Stimulated activated CD8-positive, alpha-beta memory T cell treated with anti-CD3 and anti-CD28 coated beads, Interleukin-7, amount 100 ng/mL, for 24 hours (primary cell): ENCODE measurements around the gene UNC5B.

Source experiments
- DNase-seq: peaks from one replicate; pipeline ENCODE4 v3.0.0-alpha.2; 2020; ENCODE audit warnings: low read depth

The UNC5B gene

GRCh38 chr10:71344154-71344925, 132.0 kb downstream of the UNC5B start:
- DNase-seq: no peak

GRCh38 chr10:71344993-71345480, 132.7 kb downstream of the UNC5B start:
- no peak for DNase-seq

- no peak for DNase-seq
These were observed 133.3 kb downstream of the UNC5B start for GRCh38 chr10:71345694-71346093.

- no peak for DNase-seq
These were observed 134.4 kb downstream of the UNC5B start for GRCh38 chr10:71346731-71347130.

- DNase-seq: no peak
These were observed 135.4 kb downstream of the UNC5B start for GRCh38 chr10:71347587-71348395.

- no peak for DNase-seq
These were observed 136.5 kb downstream of the UNC5B start for GRCh38 chr10:71348850-71349249.

GRCh38 chr10:71349406-71349805, 137.0 kb downstream of the UNC5B start:
- no peak for DNase-seq

GRCh38 chr10:71351087-71351486, 138.7 kb downstream of the UNC5B start:
- no peak for DNase-seq

- DNase-seq: no peak
These were observed 139.4 kb downstream of the UNC5B start for GRCh38 chr10:71351628-71352319.
